HG02610 (cell line): ENCODE results near the gene PTPRK.
"Not testable (repeated sequence)": the region's sequence is repeated elsewhere in the genome, so short reads cannot be mapped to it uniquely, and the experiment has no call there.

Experiments used
- ATAC-seq: cut with Tn5 transposase; IDR thresholded peaks from one replicate; pipeline ENCODE4 v1.9.1; 2021; ENCODE audit warnings: mild to moderate bottlenecking, moderate library complexity; ENCODE audit not compliant: unreplicated experiment

PTPRK gene

DNA sequence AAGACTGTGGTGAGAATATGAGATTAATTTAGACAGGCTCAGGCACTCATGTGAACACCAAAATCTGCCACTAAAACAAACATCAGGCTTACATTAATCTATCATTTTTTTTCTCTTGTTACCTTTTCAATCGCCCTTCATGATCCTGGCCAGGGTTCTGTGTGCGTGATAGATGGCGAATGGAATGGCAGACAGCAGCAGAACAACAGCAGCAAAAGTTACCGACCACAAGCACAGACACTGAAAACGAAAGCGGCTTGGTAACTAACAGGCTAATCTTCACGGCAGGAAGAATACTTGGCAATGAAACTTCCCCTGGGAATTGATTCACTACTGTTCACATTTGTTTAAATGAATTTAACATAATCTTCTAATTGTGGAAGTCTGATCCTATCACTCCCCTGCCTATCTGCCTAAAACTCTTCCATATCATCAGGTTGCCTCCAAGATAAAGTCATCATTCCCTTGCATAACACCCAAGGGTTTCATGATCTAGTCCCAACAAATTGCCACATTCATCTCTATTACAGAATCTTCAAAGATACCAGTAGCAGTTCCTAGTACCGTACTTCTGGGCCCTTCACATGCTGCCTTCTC lies 28.7 kb downstream of the PTPRK start:
- ATAC-seq: no peak

DNA sequence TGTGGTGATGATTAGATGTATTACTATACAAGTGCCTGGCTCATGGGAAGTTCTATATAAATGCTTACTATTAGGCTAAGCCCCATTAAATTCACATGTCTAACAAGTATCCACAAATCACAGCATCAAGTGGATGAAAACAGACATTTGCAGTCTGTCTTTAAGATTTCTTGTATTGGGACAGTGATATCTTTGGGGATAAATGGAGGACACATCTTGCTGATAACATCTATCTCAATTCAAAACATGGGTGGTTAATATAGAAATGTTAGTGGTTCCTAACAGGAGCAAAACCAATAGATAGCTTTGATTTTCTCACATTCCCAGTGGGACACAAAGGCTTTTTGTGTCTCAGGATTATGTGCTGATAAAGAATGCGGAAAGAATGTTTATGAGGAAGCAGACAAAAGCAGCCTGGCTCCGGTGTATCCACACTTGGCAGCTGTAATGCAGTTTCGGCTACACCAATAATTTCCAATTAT lies 29.3 kb downstream of the PTPRK start:
- ATAC-seq: no peak

- ATAC-seq: no peak
These were observed 32.7 kb downstream of the PTPRK start for GRCh38 chr6:128487746-128488145.

GRCh38 chr6:128487055-128487454 lies 33.3 kb downstream of the PTPRK start:
- ATAC-seq: no peak

DNA sequence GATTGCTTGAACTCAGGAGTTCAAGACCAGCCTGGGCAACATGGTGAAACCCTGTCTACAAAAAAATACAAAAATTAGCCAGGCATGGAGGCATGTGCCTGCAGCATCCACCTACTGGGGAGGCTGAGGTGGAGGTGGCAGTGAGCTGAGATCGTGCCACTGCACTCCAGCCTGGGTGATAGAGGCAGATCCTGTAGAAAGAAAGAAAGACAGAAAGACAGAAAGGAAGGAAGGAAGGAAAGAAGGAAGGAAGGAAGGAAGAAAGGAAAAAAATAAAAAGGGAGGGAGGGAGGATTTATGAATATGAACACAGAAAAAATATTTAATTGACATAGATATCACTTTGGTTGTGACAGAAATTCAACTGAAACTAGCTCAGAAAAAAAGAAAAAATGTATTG lies 33.8 kb downstream of the PTPRK start:
- not testable (repeated sequence) for ATAC-seq

GRCh38 chr6:128483472-128484135 lies 36.8 kb downstream of the PTPRK start:
- no peak for ATAC-seq

DNA sequence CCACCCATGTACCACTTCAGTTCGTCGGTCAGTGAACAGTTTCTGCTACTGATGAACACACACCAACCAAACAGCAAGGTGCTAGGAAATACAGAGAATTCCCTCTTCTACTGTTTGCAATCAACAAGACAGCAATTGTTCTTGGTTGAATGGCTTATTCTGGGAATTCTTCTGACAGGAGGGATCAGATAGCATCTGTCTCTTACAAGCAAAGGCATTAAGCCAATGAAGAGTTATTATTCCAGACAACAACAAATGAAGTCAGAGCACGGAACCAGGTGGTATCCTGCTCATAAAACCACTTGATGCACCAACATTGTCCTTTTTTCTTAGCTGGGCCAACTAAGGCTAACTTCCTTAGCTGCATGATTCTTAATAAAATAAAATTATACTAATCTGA lies 37.8 kb downstream of the PTPRK start:
- ATAC-seq: no peak

DNA sequence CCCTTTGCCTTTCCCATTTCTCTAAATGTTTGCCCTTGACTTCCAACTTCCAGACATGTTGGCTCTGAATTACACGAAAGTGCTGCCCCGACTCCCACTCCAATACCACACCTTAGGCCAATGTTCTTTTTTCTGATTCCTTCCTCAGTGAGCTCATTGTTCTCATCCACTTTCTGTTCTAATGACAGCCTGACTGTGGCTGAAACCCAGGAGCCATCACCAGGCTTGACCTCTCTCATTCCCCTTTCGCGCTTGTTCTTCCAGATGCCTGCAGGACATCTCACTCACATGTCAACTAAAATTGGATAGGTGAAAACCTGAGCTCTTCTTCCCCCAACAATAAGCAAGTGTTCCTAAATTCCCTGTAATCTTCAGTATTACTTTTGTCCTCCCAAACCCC lies 40.4 kb downstream of the PTPRK start:
- no peak for ATAC-seq

DNA sequence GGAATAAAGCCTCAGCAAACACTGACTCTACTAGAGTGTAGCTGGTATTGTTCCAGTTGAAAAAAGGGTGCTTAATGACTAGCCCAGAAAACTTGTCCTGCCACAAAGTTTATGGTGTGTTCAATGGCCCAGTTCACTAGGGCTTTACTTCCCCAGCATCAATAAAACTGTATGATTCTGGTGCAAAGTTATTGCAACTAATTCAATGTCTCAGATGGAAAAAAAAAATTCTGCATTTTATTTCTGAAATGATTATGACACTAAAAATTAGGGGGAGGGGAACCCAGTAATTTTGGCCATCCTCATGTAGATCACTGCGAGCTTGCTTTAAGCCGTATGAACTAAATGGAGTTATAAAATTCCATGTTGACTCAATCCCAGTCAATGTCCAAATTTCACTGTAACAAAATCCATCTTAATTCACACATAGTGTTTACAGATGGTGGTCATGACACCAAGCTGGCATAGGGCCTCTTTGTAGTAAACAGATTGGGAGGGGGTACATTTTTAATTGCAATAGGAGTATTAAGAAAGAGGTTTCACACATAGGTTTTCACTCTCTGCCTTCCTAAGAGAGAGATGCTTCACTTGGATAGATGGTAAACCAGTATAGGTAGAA lies 41.2 kb downstream of the PTPRK start:
- ATAC-seq: no peak

DNA sequence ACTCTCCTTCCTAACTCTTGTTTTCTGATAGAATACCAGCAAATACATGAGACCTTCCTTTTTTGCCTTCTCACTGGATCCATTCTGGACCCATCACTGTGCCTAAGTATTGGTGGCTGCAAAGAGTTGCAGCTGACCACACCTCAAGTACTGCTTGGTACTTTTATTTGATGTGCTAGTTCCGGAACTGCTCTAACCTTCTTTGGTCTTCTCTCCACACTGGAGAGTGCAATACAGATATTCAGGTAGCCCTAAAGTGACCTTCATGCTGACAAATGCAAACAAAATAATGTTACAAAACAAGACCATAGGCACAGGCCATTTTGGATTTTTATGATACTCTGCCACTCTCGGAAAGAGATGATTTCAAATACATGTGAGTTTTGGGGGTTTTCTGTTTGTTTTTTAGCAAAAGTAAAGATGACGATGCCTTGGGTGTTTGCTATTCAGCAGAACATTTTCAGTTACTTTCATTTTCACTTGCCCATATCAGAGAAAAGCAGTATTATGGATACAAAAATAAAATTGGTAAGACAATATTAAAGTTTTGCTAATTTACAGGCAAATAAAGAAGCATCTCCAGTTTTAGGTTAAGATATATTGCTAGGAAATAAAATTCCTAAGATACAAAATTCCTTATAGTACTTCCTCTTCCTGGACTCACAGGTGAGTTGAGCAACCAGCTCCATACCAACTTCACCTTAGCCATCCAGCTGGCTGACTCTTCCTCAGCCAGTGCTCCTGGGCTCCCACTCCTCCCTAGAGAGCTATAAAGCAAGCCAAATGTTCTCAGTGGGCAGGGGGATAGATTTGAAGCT lies 42.0 kb downstream of the PTPRK start:
- no peak for ATAC-seq

DNA sequence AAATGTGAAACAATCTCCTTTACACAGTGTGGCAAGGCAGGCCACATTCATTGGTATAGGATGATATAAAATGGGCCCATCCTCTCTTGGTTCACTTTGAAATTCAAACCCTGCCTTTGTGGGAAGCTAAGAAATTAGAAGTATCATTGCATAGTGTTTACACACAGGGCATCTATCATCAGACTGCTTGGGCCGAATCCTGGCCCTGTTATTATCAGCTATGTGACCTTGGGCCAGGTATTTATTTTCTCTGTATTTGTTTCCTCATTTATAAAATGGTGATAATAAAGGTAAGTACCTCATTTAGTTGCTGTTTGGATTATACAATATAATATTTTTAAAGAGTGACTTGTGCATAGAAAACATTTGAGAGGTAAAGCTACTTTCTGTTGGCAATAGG lies 45.5 kb downstream of the PTPRK start:
- no peak for ATAC-seq

DNA sequence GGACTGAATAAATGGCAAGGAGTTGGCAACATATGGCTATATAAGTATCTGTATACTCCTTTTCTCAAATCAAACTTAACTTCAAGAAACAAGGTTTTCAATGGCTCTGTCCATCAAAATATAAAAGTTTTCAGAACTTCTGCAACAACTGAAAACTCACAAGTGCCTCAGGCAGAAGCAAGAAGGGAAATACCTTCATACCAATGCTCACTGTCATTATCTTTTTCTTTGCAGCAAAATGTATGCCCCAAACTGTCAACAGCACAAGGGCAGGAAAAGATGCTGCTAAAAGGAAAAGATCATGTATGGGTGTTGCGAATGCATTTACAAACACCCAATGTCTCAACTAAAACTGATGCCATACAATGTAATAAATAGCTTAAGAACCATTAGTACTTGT lies 45.9 kb downstream of the PTPRK start:
- ATAC-seq: no peak

DNA sequence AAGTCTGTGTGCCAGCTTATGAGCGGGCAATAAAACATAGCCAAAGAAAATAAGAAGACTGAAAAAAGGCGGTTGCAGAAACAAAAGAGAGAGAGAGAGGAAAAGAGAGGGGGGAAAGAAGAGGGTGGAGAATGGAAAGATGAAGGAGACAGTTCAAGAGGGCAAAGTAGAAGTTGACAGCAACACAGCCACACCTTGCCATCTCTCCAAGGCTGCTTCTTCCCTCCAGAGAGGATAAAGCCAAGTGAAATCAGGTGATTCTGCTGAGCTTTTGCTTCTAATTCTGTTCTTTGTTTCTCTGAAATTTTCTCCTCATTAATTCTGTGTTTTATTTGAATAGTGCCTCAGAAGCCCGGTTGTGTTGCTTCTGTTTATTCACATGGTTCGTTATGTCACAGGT lies 48.5 kb downstream of the PTPRK start:
- no peak for ATAC-seq

GRCh38 chr6:128465368-128466343 lies 54.7 kb downstream of the PTPRK start:
- no peak for ATAC-seq

- no peak for ATAC-seq
These were observed 55.6 kb downstream of the PTPRK start for GRCh38 chr6:128464790-128465189.

- no peak for ATAC-seq
These were observed 56.5 kb downstream of the PTPRK start for GRCh38 chr6:128463942-128464341.

DNA sequence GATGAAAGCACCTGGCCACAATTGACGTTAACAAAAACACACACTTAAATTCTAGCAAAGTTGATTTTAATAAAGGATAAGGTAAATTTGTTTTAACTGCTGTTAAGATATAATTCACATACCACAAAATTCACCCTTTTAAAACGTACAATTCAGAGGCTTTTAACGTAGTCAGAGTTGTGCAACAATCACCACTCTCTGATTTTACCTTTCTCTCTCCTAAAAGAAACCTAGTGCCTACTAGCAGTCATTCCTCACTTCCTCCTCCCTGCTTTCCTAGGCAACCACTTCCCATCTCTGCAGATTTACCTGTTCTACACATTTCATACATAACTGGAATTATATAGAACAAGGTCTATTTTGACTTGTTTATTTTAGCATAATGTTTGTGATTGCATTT lies 58.9 kb downstream of the PTPRK start:
- ATAC-seq: no peak

- ATAC-seq: no peak
These were observed 63.7 kb downstream of the PTPRK start for GRCh38 chr6:128456510-128457230.

- ATAC-seq: no peak
These were observed 64.4 kb downstream of the PTPRK start for GRCh38 chr6:128455959-128456358.

- ATAC-seq: no peak
These were observed 67.7 kb downstream of the PTPRK start for GRCh38 chr6:128452713-128453112.
